ENCODE data around the gene HTT. TPM values are rescaled to one million over a fixed set of nuclear protein-coding genes. Genes with fewer than 3 reads are reported as not detected.

HTT gene
- total and polyA plus RNA-seq, 2 of the 13 experiments (the other 11 are each of a cell fraction or from before 2014, with no cell fraction given): 17.5 to 19.5 TPM

GRCh38 chr4:3184725-3185124 lies 110.2 kb downstream of the HTT start (continued):
- TF ChIP-seq POGK (CRISPR knock-in tag; conservative IDR thresholded peaks at IDR 0.05): no peak

GRCh38 chr4:3186609-3187008 lies 112.1 kb downstream of the HTT start:
- no peak for TF ChIP-seq SNAPC4 (CRISPR knock-in tag; IDR thresholded peaks at IDR 0.05)
- TF ChIP-seq ADNP (CRISPR knock-in tag; IDR thresholded peaks at IDR 0.05): no peak
- no TSS peak for BruUV-seq (replicated peaks)
- WGBS (ENCODE audit: low lambda C conversion rate): 96% methylated on average over 11 of the region's 11 CpGs
- H3K27me3 ChIP-seq (ENCODE audit: control insufficient read depth in 1 of 2, insufficient read depth in 2 of 2, low read length in 2 of 2): no peaks in the 10 kb centered on the region
- no peaks in the 10 kb centered on the region for H4K20me1 ChIP-seq (ENCODE audit: insufficient read depth, low read length)
- H3K27ac ChIP-seq (ENCODE audit: extremely low read length, insufficient read depth, low read length): no peak overlapping the region
- no peak overlapping the region for H3K9ac ChIP-seq (ENCODE audit: insufficient read depth, low read depth, low read length)
- no peaks in the 10 kb centered on the region for H3K4me1 ChIP-seq (ENCODE audit: insufficient read depth, low read length)
- intact Hi-C loops (cut with micrococcal nuclease; ENCODE audit: unreplicated experiment): no loop called here
- H2AFZ ChIP-seq (ENCODE audit: low read length): no peak overlapping the region
- no peak for ATAC-seq
- FAIRE-seq: no peak
- ChIA-PET CTCF (ENCODE audit: low intra/inter-chr PET ratio, low total read pairs) (no interaction called here), POLR2A (no interaction called here)
- no peaks in the 10 kb centered on the region for H3K79me2 ChIP-seq (ENCODE audit: insufficient read depth, low read length)
- no peaks in the 10 kb centered on the region for H3K9me3 ChIP-seq (ENCODE audit: low read length)
- peaks cover 31 to 65% of the 10 kb centered on the region in 2 experiments for H3K36me3 ChIP-seq (replicated peaks in 1 of 2; ENCODE audit: control insufficient read depth in 1 of 2, insufficient read depth in 2 of 2, low read length in 2 of 2)
- H3K4me2 ChIP-seq (ENCODE audit: low read depth, low read length): no peak overlapping the region
- no peak for DNase-seq (ENCODE audit: low spot score)
- H3K4me3 ChIP-seq (replicated peaks in 1 of 3; ENCODE audit: insufficient read depth in 1 of 3, low read depth in 2 of 3, low read length in 3 of 3): no peak overlapping the region
- in situ Hi-C loops (cut with HindIII; ENCODE audit: extremely low pct_ligation_motif_present, low pct_unique_long_range_greater_than_20kb): no loop called here

Data from HepG2 (cell line).